HepG2 (cell line): ENCODE data around the gene YBX2. TPM values are rescaled to one million over a fixed set of nuclear protein-coding genes. Genes with fewer than 3 reads are reported as not detected.

Experiments used
- AGO1 ChIP-seq: fragments of 200-400 bp; formaldehyde crosslinking; IDR thresholded peaks from 2 replicates; pipeline ENCODE4 v1.6.1; 2017; ENCODE audit warnings: mild to moderate bottlenecking, low read depth, low read length, moderate library complexity; ENCODE audit not compliant: poor library complexity, severe bottlenecking
- AGO2 ChIP-seq: fragments of 200-400 bp; formaldehyde crosslinking; optimal IDR thresholded peaks from 2 replicates; pipeline ENCODE3; 2017; ENCODE audit warnings: mild to moderate bottlenecking, low read depth, low read length, moderate library complexity
- CAMTA2 ChIP-seq: sonication (generic); formaldehyde crosslinking; IDR thresholded peaks from 2 replicates; pipeline ENCODE4 v1.4.0; 2020; ENCODE audit warnings: mild to moderate bottlenecking, missing genetic modification reagents, borderline replicate concordance
- FOXA3 ChIP-seq: IDR thresholded peaks from 2 replicates; pipeline ENCODE4 v1.6.1; 2016; ENCODE audit warnings: missing genetic modification reagents, missing compliant biosample characterization
- FOXJ3 ChIP-seq: sonication (generic); formaldehyde crosslinking; IDR thresholded peaks from 2 replicates; pipeline ENCODE4 v1.4.0; 2020; ENCODE audit warnings: missing genetic modification reagents, mild to moderate bottlenecking, borderline replicate concordance
- HIVEP1 ChIP-seq: sonication (generic); formaldehyde crosslinking; IDR thresholded peaks from 2 replicates; pipeline ENCODE4 v1.4.0; 2020; ENCODE audit warnings: mild to moderate bottlenecking, missing genetic modification reagents
- HOXD1 ChIP-seq: sonication (generic); formaldehyde crosslinking; IDR thresholded peaks from 2 replicates; pipeline ENCODE4 v1.5.0; 2020; ENCODE audit warnings: missing genetic modification reagents
- KLF13 ChIP-seq: sonication (generic); formaldehyde crosslinking; IDR thresholded peaks from 2 replicates; pipeline ENCODE4 v1.4.0; 2020; ENCODE audit warnings: mild to moderate bottlenecking, missing genetic modification reagents
- MEF2D ChIP-seq: sonication (generic); formaldehyde crosslinking; IDR thresholded peaks from 2 replicates; pipeline ENCODE4 v1.5.1; 2020; ENCODE audit warnings: mild to moderate bottlenecking, missing genetic modification reagents
- MEIS2 ChIP-seq: sonication (generic); formaldehyde crosslinking; IDR thresholded peaks from 2 replicates; pipeline ENCODE4 v1.9.0; 2021; ENCODE audit warnings: mild to moderate bottlenecking, missing genetic modification reagents
- PPARG ChIP-seq: conservative IDR thresholded peaks from 2 replicates; pipeline ENCODE4 v1.6.1; 2016; ENCODE audit warnings: missing biosample characterization, missing genetic modification reagents
- RARG ChIP-seq: sonication (generic); formaldehyde crosslinking; IDR thresholded peaks from 2 replicates; pipeline ENCODE4 v1.4.0; 2020; ENCODE audit warnings: low read depth, mild to moderate bottlenecking, missing genetic modification reagents
- REXO4 ChIP-seq: sonication (generic); formaldehyde crosslinking; IDR thresholded peaks from 2 replicates; pipeline ENCODE4 v1.8.0; 2022; ENCODE audit warnings: missing genetic modification reagents, mild to moderate bottlenecking, borderline replicate concordance
- SIX1 ChIP-seq: sonication (generic); formaldehyde crosslinking; IDR thresholded peaks from 2 replicates; pipeline ENCODE4 v1.4.0; 2020; ENCODE audit warnings: missing genetic modification reagents, borderline replicate concordance
- SMAD1 ChIP-seq: sonication (generic); formaldehyde crosslinking; IDR thresholded peaks from 2 replicates; pipeline ENCODE4 v1.4.0; 2020; ENCODE audit warnings: missing genetic modification reagents, low read depth, mild to moderate bottlenecking, borderline replicate concordance
- SMYD3 ChIP-seq: sonication (generic); formaldehyde crosslinking; IDR thresholded peaks from 2 replicates; pipeline ENCODE4 v1.8.1; 2023; ENCODE audit warnings: mild to moderate bottlenecking, missing genetic modification reagents
- TARDBP ChIP-seq: sonication (generic); formaldehyde crosslinking; IDR thresholded peaks from 2 replicates; pipeline ENCODE4 v1.8.0; 2022; ENCODE audit warnings: mild to moderate bottlenecking, missing genetic modification reagents
- TGIF2 ChIP-seq: IDR thresholded peaks from 2 replicates; pipeline ENCODE4 v1.6.1; 2016; ENCODE audit warnings: control low read depth, missing compliant biosample characterization
- TOPORS ChIP-seq: sonication (generic); formaldehyde crosslinking; IDR thresholded peaks from 2 replicates; pipeline ENCODE4 v1.8.0; 2023; ENCODE audit warnings: mild to moderate bottlenecking, missing genetic modification reagents
- ZFP1 ChIP-seq: IDR thresholded peaks from 2 replicates; pipeline ENCODE4 v1.6.1; 2016
- ZMYM2 ChIP-seq: sonication (generic); formaldehyde crosslinking; IDR thresholded peaks from 2 replicates; pipeline ENCODE4 v1.8.0; 2022; ENCODE audit warnings: mild to moderate bottlenecking, missing genetic modification reagents
- ZNF235 ChIP-seq: sonication (generic); formaldehyde crosslinking; IDR thresholded peaks from 2 replicates; pipeline ENCODE4 v1.8.1; 2023; ENCODE audit warnings: mild to moderate bottlenecking, missing genetic modification reagents, borderline replicate concordance
- ZNF33B ChIP-seq: sonication (generic); formaldehyde crosslinking; IDR thresholded peaks from 2 replicates; pipeline ENCODE4 v1.5.1; 2020; ENCODE audit warnings: mild to moderate bottlenecking, missing genetic modification reagents
- ZNF547 ChIP-seq: sonication (generic); formaldehyde crosslinking; IDR thresholded peaks from 2 replicates; pipeline ENCODE4 v1.5.1; 2020; ENCODE audit warnings: mild to moderate bottlenecking, missing genetic modification reagents
- ZSCAN31 ChIP-seq: sonication (generic); formaldehyde crosslinking; IDR thresholded peaks from 2 replicates; pipeline ENCODE4 v1.5.0; 2020; ENCODE audit warnings: low read depth, mild to moderate bottlenecking, missing genetic modification reagents
- polyA plus RNA-seq, 8 experiments: library from polyadenylated mRNA; depleted of rRNA in 3 of 8; stranded (reverse) in 7 of 8; unstranded in 1 of 8; fragments of >200 nt; fragmentation: Illumina TruSeq in 4 of 8; extraction: Trizol in 4 of 8; gene quantifications; 2 replicates each; pipeline versions ENCODE4 v1.2.1 to v1.2.3, GENCODE V29; 2011 to 2016; ENCODE audit warnings: low read depth in 4 of 8, missing spikeins in 1 of 8, mixed read lengths in 1 of 8; ENCODE audit not compliant: insufficient read depth in 1 of 8
- total RNA-seq, 5 experiments: library from RNA; depleted of rRNA; stranded (reverse); fragments of >200 nt; fragmentation: Illumina TruSeq; extraction: Trizol; gene quantifications; 2 replicates each; pipeline ENCODE4 v1.2.3, GENCODE V29; 2016; ENCODE audit warnings: low read depth in 1 of 5
- TF ChIP-seq, protein P1 (sequence below): sonication (generic); formaldehyde crosslinking; IDR thresholded peaks from 2 replicates; pipeline ENCODE4 v1.4.0; 2020; ENCODE audit warnings: mild to moderate bottlenecking, missing genetic modification reagents
- TF ChIP-seq, protein P2 (sequence below): sonication (generic); formaldehyde crosslinking; conservative IDR thresholded peaks from 2 replicates; pipeline ENCODE4 v1.4.0; 2020; ENCODE audit warnings: missing genetic modification reagents
- TF ChIP-seq, protein P3 (sequence below): sonication (generic); formaldehyde crosslinking; IDR thresholded peaks from 2 replicates; pipeline ENCODE4 v1.8.1; 2023; ENCODE audit warnings: mild to moderate bottlenecking, inconsistent platforms, moderate library complexity, missing genetic modification reagents, borderline replicate concordance

YBX2 gene
- total and polyA plus RNA-seq, 2 of the 13 experiments (the other 11 are each of a cell fraction or from before 2014, with no cell fraction given): 0.12 to 0.22 TPM

- TF ChIP-seq ZNF235 (no peak), TOPORS (no peak), MEIS2 (CRISPR knock-in tag) (no peak), KLF13 (CRISPR knock-in tag) (no peak), TGIF2 (no peak), TARDBP (CRISPR knock-in tag) (0 out of 2 replicates have a peak, but pooled peaks have one; percentile 20), SMYD3 (CRISPR knock-in tag) (no peak), REXO4 (CRISPR knock-in tag) (no peak), HOXD1 (no peak), ZFP1 (CRISPR knock-in tag) (no peak), RARG (CRISPR knock-in tag) (no peak), PPARG (no peak), CAMTA2 (no peak), SMAD1 (CRISPR knock-in tag) (0 out of 2 replicates have a peak, but pooled peaks have one; percentile 33), HIVEP1 (CRISPR knock-in tag) (no peak), FOXA3 (CRISPR knock-in tag) (no peak), AGO1 (no peak), AGO2 (peak; percentile 49), ZMYM2 (CRISPR knock-in tag) (no peak), FOXJ3 (CRISPR knock-in tag) (no peak), ZSCAN31 (no peak), ZNF547 (CRISPR knock-in tag) (no peak), ZNF33B (no peak), SIX1 (CRISPR knock-in tag) (no peak), MEF2D (CRISPR knock-in tag) (no peak)
- TF ChIP-seq, protein P1, sequence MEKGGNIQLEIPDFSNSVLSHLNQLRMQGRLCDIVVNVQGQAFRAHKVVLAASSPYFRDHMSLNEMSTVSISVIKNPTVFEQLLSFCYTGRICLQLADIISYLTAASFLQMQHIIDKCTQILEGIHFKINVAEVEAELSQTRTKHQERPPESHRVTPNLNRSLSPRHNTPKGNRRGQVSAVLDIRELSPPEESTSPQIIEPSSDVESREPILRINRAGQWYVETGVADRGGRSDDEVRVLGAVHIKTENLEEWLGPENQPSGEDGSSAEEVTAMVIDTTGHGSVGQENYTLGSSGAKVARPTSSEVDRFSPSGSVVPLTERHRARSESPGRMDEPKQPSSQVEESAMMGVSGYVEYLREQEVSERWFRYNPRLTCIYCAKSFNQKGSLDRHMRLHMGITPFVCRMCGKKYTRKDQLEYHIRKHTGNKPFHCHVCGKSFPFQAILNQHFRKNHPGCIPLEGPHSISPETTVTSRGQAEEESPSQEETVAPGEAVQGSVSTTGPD: no peak
- TF ChIP-seq, protein P2, sequence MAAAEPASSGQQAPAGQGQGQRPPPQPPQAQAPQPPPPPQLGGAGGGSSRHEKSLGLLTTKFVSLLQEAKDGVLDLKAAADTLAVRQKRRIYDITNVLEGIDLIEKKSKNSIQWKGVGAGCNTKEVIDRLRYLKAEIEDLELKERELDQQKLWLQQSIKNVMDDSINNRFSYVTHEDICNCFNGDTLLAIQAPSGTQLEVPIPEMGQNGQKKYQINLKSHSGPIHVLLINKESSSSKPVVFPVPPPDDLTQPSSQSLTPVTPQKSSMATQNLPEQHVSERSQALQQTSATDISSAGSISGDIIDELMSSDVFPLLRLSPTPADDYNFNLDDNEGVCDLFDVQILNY: no peak
- TF ChIP-seq, protein P3, sequence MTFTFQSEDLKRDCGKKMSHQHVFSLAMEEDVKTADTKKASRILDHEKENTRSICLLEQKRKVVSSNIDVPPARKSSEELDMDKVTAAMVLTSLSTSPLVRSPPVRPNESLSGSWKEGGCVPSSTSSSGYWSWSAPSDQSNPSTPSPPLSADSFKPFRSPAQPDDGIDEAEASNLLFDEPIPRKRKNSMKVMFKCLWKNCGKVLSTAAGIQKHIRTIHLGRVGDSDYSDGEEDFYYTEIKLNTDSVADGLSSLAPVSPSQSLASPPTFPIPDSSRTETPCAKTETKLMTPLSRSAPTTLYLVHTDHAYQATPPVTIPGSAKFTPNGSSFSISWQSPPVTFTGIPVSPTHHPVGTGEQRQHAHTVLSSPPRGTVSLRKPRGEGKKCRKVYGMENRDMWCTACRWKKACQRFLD: no peak
Measured at GRCh38 chr17:7323731-7324437, 29.4 kb upstream of the YBX2 start (continued).
